Measurements from ENCODE around the gene AKIP1.

DNA sequence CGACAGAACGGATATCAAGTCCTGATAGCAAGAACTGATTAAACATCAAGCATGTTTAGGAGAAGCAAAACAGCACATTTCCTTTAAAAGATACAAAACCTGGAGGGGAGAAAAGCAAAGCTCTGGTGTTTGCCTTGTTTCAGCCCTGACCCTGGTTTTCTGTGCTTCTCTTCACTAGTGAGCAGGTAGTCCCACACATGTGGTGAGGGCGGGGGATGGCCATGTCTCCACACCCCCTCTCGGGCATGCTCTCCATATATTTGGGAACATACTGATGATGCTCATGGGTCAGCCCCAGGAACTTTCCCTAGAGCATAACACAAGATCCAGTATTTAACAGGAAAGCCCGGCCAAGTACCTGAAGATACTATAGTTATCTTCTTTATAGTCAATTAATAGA, 11.7 kb downstream of the AKIP1 start:
- TF ChIP-seq, protein P1, sequence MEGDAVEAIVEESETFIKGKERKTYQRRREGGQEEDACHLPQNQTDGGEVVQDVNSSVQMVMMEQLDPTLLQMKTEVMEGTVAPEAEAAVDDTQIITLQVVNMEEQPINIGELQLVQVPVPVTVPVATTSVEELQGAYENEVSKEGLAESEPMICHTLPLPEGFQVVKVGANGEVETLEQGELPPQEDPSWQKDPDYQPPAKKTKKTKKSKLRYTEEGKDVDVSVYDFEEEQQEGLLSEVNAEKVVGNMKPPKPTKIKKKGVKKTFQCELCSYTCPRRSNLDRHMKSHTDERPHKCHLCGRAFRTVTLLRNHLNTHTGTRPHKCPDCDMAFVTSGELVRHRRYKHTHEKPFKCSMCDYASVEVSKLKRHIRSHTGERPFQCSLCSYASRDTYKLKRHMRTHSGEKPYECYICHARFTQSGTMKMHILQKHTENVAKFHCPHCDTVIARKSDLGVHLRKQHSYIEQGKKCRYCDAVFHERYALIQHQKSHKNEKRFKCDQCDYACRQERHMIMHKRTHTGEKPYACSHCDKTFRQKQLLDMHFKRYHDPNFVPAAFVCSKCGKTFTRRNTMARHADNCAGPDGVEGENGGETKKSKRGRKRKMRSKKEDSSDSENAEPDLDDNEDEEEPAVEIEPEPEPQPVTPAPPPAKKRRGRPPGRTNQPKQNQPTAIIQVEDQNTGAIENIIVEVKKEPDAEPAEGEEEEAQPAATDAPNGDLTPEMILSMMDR (IDR thresholded peaks at IDR 0.05) = no peak
- TF ChIP-seq NFE2L1 (CRISPR knock-in tag; IDR thresholded peaks at IDR 0.05) (no peak), ZNF416 (CRISPR knock-in tag; IDR thresholded peaks at IDR 0.05) (no peak), KAT7 (CRISPR knock-in tag; IDR thresholded peaks at IDR 0.05; ENCODE audit: borderline replicate concordance) (no peak)
- TF ChIP-seq, protein P2, sequence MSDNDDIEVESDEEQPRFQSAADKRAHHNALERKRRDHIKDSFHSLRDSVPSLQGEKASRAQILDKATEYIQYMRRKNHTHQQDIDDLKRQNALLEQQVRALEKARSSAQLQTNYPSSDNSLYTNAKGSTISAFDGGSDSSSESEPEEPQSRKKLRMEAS (CRISPR knock-in tag; IDR thresholded peaks at IDR 0.05) = no peak
